Fibroblast of the aortic adventitia (primary cell): ENCODE results near the gene LIMA1. TPM values are rescaled to one million over a fixed set of nuclear protein-coding genes. Genes with fewer than 3 reads are reported as not detected.
A peak's percentile ranks its signal among the peaks of the same experiment; 100 is the strongest.

Source experiments
- DNase-seq: peaks from one replicate; pipeline ENCODE4 v3.0.0-alpha.2; 2010; ENCODE audit warnings: low read depth
- H3K4me3 ChIP-seq: 2 replicates; pipeline ENCODE4 v1.5.1; 2011; ENCODE audit warnings: low read depth, mild to moderate bottlenecking, control low read depth, low read length, moderate library complexity
- CTCF ChIP-seq: IDR thresholded peaks from 2 replicates; pipeline ENCODE4 v1.5.1; 2011; ENCODE audit warnings: mild to moderate bottlenecking, low read length, control low read depth, inconsistent platforms; ENCODE audit not compliant: insufficient read depth
- total RNA-seq: library from RNA; depleted of rRNA; stranded (reverse); fragments of >200 nt; gene quantifications from 2 replicates; pipeline ENCODE4 v1.2.3, GENCODE V29; 2012; ENCODE audit warnings: low replicate concordance

LIMA1 gene
- total RNA-seq, 1 donor = 229 TPM

GRCh38 chr12:50271724-50272247, 11.5 kb downstream of the LIMA1 start:
- TF ChIP-seq CTCF = no peak
- peak overlapping the region; percentile 46 for H3K4me3 ChIP-seq
- peak; percentile 86 for DNase-seq

- TF ChIP-seq CTCF = no peak
- no peak overlapping the region for H3K4me3 ChIP-seq
- no peak for DNase-seq
These were observed 14.8 kb downstream of the LIMA1 start for GRCh38 chr12:50268482-50268881.

GRCh38 chr12:50265770-50266524, 17.4 kb downstream of the LIMA1 start:
- DNase-seq = no peak
- H3K4me3 ChIP-seq = no peak overlapping the region
- no peak for TF ChIP-seq CTCF

GRCh38 chr12:50263832-50264231, 19.5 kb downstream of the LIMA1 start:
- no peak overlapping the region for H3K4me3 ChIP-seq
- DNase-seq = no peak
- TF ChIP-seq CTCF = no peak

GRCh38 chr12:50261654-50262053, 21.7 kb downstream of the LIMA1 start:
- H3K4me3 ChIP-seq = no peak overlapping the region
- no peak for DNase-seq
- no peak for TF ChIP-seq CTCF

- DNase-seq = no peak
- no peak overlapping the region for H3K4me3 ChIP-seq
- TF ChIP-seq CTCF = no peak
These were observed 25.2 kb downstream of the LIMA1 start for GRCh38 chr12:50258167-50258551.
